Central memory CD8-positive, alpha-beta T cell (primary cell): Measurements from ENCODE around the gene ASCL3.
A peak's percentile ranks its signal among the peaks of the same experiment; 100 is the strongest.

Source experiments
- ATAC-seq: fragments of 150-1000 bp; cut with Tn5 transposase; replicated peaks from 2 replicates; pipeline ENCODE4 v1.10.0; 2022; ENCODE audit warnings: mild to moderate bottlenecking, moderate FRiP score, moderate number of reproducible peaks; ENCODE audit not compliant: poor library complexity, severe bottlenecking; ENCODE audit errors: extremely low read depth
- DNase-seq, 2 donors: peaks; one replicate each; pipeline ENCODE4 v3.0.0; 2021; ENCODE audit warnings: low spot score in 2 of 2
- H3K27ac Mint-ChIP-seq: one replicate; pipeline ENCODE4 v1.8.0; 2022; ENCODE audit warnings: low read depth, mild to moderate bottlenecking, moderate library complexity, mixed read lengths
- H3K27me3 Mint-ChIP-seq: one replicate; pipeline ENCODE4 v1.8.0; 2022; ENCODE audit warnings: mixed read lengths
- H3K36me3 Mint-ChIP-seq: one replicate; pipeline ENCODE4 v1.8.0; 2022; ENCODE audit warnings: mild to moderate bottlenecking, moderate library complexity, mixed read lengths; ENCODE audit not compliant: insufficient read depth
- H3K4me1 Mint-ChIP-seq: one replicate; pipeline ENCODE4 v1.8.0; 2022; ENCODE audit warnings: mixed read lengths
- H3K4me3 Mint-ChIP-seq: one replicate; pipeline ENCODE4 v1.8.0; 2022; ENCODE audit warnings: mild to moderate bottlenecking, moderate library complexity, mixed read lengths
- H3K9me3 Mint-ChIP-seq: one replicate; pipeline ENCODE4 v1.8.0; 2022; ENCODE audit warnings: mixed read lengths

ASCL3 gene

GRCh38 chr11:8967184-8967583 lies 24.4 kb upstream of the ASCL3 start:
- no peaks in the 10 kb centered on the region for H3K27me3 Mint-ChIP-seq
- DNase-seq (no peak), ATAC-seq (no peak)
- peaks cover 17% of the 10 kb centered on the region for H3K4me1 Mint-ChIP-seq
- H3K4me3 Mint-ChIP-seq: no peak overlapping the region
- H3K36me3 Mint-ChIP-seq: peaks cover 3% of the 10 kb centered on the region
- no peak overlapping the region for H3K27ac Mint-ChIP-seq
- no peaks in the 10 kb centered on the region for H3K9me3 Mint-ChIP-seq

GRCh38 chr11:8964324-8965320 lies 21.8 kb upstream of the ASCL3 start, which contains the start of gene TMEM9B:
TMEM9B (minus strand) TSS chr11:8964442; CDS start chr11:8964313, 129 bp downstream.
- no peaks in the 10 kb centered on the region for H3K9me3 Mint-ChIP-seq
- H3K27ac Mint-ChIP-seq: peak within 1 kb of the TSS; percentile 98
- peak within 1 kb of the TSS; percentile 95 for H3K4me3 Mint-ChIP-seq
- DNase-seq: peak; percentile 48 to 49
- H3K27me3 Mint-ChIP-seq: no peaks in the 10 kb centered on the region
- H3K4me1 Mint-ChIP-seq: peaks cover 24% of the 10 kb centered on the region
- ATAC-seq: peak; percentile 76
- H3K36me3 Mint-ChIP-seq: peaks cover 8% of the 10 kb centered on the region

- peaks cover 24% of the 10 kb centered on the region for H3K4me1 Mint-ChIP-seq
- peak overlapping the region; percentile 98 for H3K27ac Mint-ChIP-seq
- peaks cover 8% of the 10 kb centered on the region for H3K36me3 Mint-ChIP-seq
- peak overlapping the region; percentile 95 for H3K4me3 Mint-ChIP-seq
- peak in 1 of 2 donors; percentile 57 for DNase-seq
- peak; percentile 72 for ATAC-seq
- no peaks in the 10 kb centered on the region for H3K27me3 Mint-ChIP-seq
- H3K9me3 Mint-ChIP-seq: no peaks in the 10 kb centered on the region
Observed at GRCh38 chr11:8963569-8964323, 20.9 kb upstream of the ASCL3 start.

- Mint-ChIP-seq H3K4me1 (peaks cover 24% of the 10 kb centered on the region), H3K27ac (peak overlapping the region; percentile 98), H3K4me3 (peak overlapping the region; percentile 95), H3K9me3 (no peaks in the 10 kb centered on the region), H3K36me3 (peaks cover 11% of the 10 kb centered on the region), H3K27me3 (no peaks in the 10 kb centered on the region)
- DNase-seq (no peak), ATAC-seq (no peak)
Observed at GRCh38 chr11:8962841-8963240, 20.0 kb upstream of the ASCL3 start.

GRCh38 chr11:8961401-8961800 lies 18.6 kb upstream of the ASCL3 start:
- peaks cover 12% of the 10 kb centered on the region for H3K36me3 Mint-ChIP-seq
- no peak for ATAC-seq
- H3K9me3 Mint-ChIP-seq: no peaks in the 10 kb centered on the region
- H3K27me3 Mint-ChIP-seq: no peaks in the 10 kb centered on the region
- DNase-seq: no peak
- H3K4me1 Mint-ChIP-seq: peaks cover 34% of the 10 kb centered on the region
- peak overlapping the region; percentile 30 for H3K27ac Mint-ChIP-seq
- no peak overlapping the region for H3K4me3 Mint-ChIP-seq

- H3K27ac Mint-ChIP-seq: no peak overlapping the region
- H3K4me3 Mint-ChIP-seq: no peak overlapping the region
- no peak for DNase-seq
- H3K9me3 Mint-ChIP-seq: no peaks in the 10 kb centered on the region
- H3K4me1 Mint-ChIP-seq: peaks cover 40% of the 10 kb centered on the region
- no peak for ATAC-seq
- no peaks in the 10 kb centered on the region for H3K27me3 Mint-ChIP-seq
- peaks cover 22% of the 10 kb centered on the region for H3K36me3 Mint-ChIP-seq
Observed at GRCh38 chr11:8959546-8960166, 16.8 kb upstream of the ASCL3 start.

GRCh38 chr11:8956860-8957259 lies 14.0 kb upstream of the ASCL3 start:
- H3K36me3 Mint-ChIP-seq: peaks cover 37% of the 10 kb centered on the region
- H3K27me3 Mint-ChIP-seq: no peaks in the 10 kb centered on the region
- no peak overlapping the region for H3K27ac Mint-ChIP-seq
- no peaks in the 10 kb centered on the region for H3K9me3 Mint-ChIP-seq
- H3K4me3 Mint-ChIP-seq: no peak overlapping the region
- DNase-seq (no peak), ATAC-seq (no peak)
- H3K4me1 Mint-ChIP-seq: peaks cover 23% of the 10 kb centered on the region

GRCh38 chr11:8948886-8949285 lies 6.1 kb upstream of the ASCL3 start:
- H3K27ac Mint-ChIP-seq: no peak overlapping the region
- peaks cover 48% of the 10 kb centered on the region for H3K36me3 Mint-ChIP-seq
- H3K4me1 Mint-ChIP-seq: no peaks in the 10 kb centered on the region
- no peaks in the 10 kb centered on the region for H3K9me3 Mint-ChIP-seq
- ATAC-seq (no peak), DNase-seq (no peak)
- H3K27me3 Mint-ChIP-seq: no peaks in the 10 kb centered on the region
- H3K4me3 Mint-ChIP-seq: no peak overlapping the region

GRCh38 chr11:8947230-8947943 lies 4.6 kb upstream of the ASCL3 start:
- Mint-ChIP-seq H3K4me1 (no peaks in the 10 kb centered on the region), H3K36me3 (peaks cover 38% of the 10 kb centered on the region), H3K4me3 (no peak overlapping the region), H3K27ac (no peak overlapping the region), H3K9me3 (no peaks in the 10 kb centered on the region), H3K27me3 (no peaks in the 10 kb centered on the region)
- ATAC-seq: no peak
- no peak for DNase-seq

GRCh38 chr11:8941341-8942103 lies 1.3 kb downstream of the ASCL3 start:
- Mint-ChIP-seq H3K9me3 (no peaks in the 10 kb centered on the region), H3K4me3 (no peak overlapping the region), H3K27me3 (peaks cover 9% of the 10 kb centered on the region), H3K36me3 (no peaks in the 10 kb centered on the region), H3K4me1 (no peaks in the 10 kb centered on the region), H3K27ac (no peak overlapping the region)
- ATAC-seq (no peak), DNase-seq (no peak)

GRCh38 chr11:8937659-8938058 lies 5.2 kb downstream of the ASCL3 start:
- Mint-ChIP-seq H3K27ac (no peak overlapping the region), H3K9me3 (no peaks in the 10 kb centered on the region), H3K27me3 (peaks cover 9% of the 10 kb centered on the region), H3K36me3 (no peaks in the 10 kb centered on the region), H3K4me3 (no peak overlapping the region), H3K4me1 (no peaks in the 10 kb centered on the region)
- DNase-seq (no peak), ATAC-seq (no peak)
